CD4-positive, alpha-beta T cell treated with Interleukin-10 for 1 hour (primary cell): ENCODE results near the gene CASTOR1.
"Not testable (repeated sequence)": the region's sequence is repeated elsewhere in the genome, so short reads cannot be mapped to it uniquely, and the experiment has no call there.

Experiments
- DNase-seq: peaks from one replicate; pipeline ENCODE4 v3.0.0-alpha.2; 2020

Gene CASTOR1

GRCh38 chr22:30289141-30289979 is at the start of gene CASTOR1:
Gene CASTOR1 (minus strand): TSS chr22:30289505. CDS start chr22:30289497, 8 bp downstream.
- peak; percentile 89 for DNase-seq

- DNase-seq = no peak
Measured at GRCh38 chr22:30338802-30339201, 49.5 kb upstream of the CASTOR1 start.

- DNase-seq = not testable (repeated sequence)
Measured at GRCh38 chr22:30338341-30338740, 49.0 kb upstream of the CASTOR1 start.

- no peak for DNase-seq
Measured at GRCh38 chr22:30337461-30337778, 48.1 kb upstream of the CASTOR1 start.

- DNase-seq = no peak
Measured at GRCh38 chr22:30336752-30337460, 47.6 kb upstream of the CASTOR1 start.

- no peak for DNase-seq
Measured at GRCh38 chr22:30335236-30335635, 45.9 kb upstream of the CASTOR1 start.

GRCh38 chr22:30334646-30335045 is 45.3 kb upstream of the CASTOR1 start:
- DNase-seq = no peak

- DNase-seq = no peak
Measured at GRCh38 chr22:30333707-30334087, 44.4 kb upstream of the CASTOR1 start.

GRCh38 chr22:30332994-30333706 is 43.8 kb upstream of the CASTOR1 start:
- DNase-seq = no peak

GRCh38 chr22:30332551-30332950 is 43.2 kb upstream of the CASTOR1 start:
- DNase-seq = no peak

GRCh38 chr22:30328466-30329049 is 39.3 kb upstream of the CASTOR1 start:
- DNase-seq = no peak

GRCh38 chr22:30327864-30328345 is 38.6 kb upstream of the CASTOR1 start:
- DNase-seq = no peak

- DNase-seq = peak; percentile 95
Measured at GRCh38 chr22:30326706-30327362, 37.5 kb upstream of the CASTOR1 start, which contains the start of gene TBC1D10A. Gene TBC1D10A (minus strand): TSS chr22:30326941. CDS start chr22:30326881, 60 bp downstream.

- DNase-seq = peak; percentile 31
Measured at GRCh38 chr22:30326255-30326705, 37.0 kb upstream of the CASTOR1 start.

GRCh38 chr22:30325724-30326254 is 36.5 kb upstream of the CASTOR1 start:
- DNase-seq = no peak

- no peak for DNase-seq
Measured at GRCh38 chr22:30325065-30325720, 35.9 kb upstream of the CASTOR1 start.

- peak; percentile 50 for DNase-seq
Measured at GRCh38 chr22:30324014-30324730, 34.9 kb upstream of the CASTOR1 start.

- DNase-seq = no peak
Measured at GRCh38 chr22:30323246-30323645, 33.9 kb upstream of the CASTOR1 start.

GRCh38 chr22:30321461-30321860 is 32.2 kb upstream of the CASTOR1 start:
- DNase-seq = no peak

GRCh38 chr22:30320021-30320556 is 30.8 kb upstream of the CASTOR1 start:
- DNase-seq = no peak
